Tibial nerve (tissue), 4 donors: ENCODE results near the gene RPRD1B.

Source experiments
- CTCF ChIP-seq, 5 experiments: fragments of 200-600 bp in 3 of 5; fragments of 450-650 bp in 2 of 5; sonication (generic) in 3 of 5; IDR thresholded peaks; one replicate each; pipeline ENCODE4 v1.5.1; 2016 to 2019; ENCODE audit warnings: antibody characterized with exemption in 5 of 5, mild to moderate bottlenecking in 3 of 5, moderate library complexity in 2 of 5
- EP300 ChIP-seq, 2 donors: sonication (generic); formaldehyde crosslinking; IDR thresholded peaks; one replicate each; pipeline ENCODE4 v1.6.1; 2017; ENCODE audit warnings: antibody characterized with exemption in 2 of 2, mild to moderate bottlenecking in 1 of 2
- POLR2A ChIP-seq, 2 donors: fragments of 450-650 bp; IDR thresholded peaks; one replicate each; pipeline ENCODE4 v1.6.1; 2017; ENCODE audit warnings: antibody characterized with exemption in 2 of 2, mild to moderate bottlenecking in 2 of 2, moderate library complexity in 2 of 2

GRCh38 chr20:38040276-38040675 lies 6.7 kb downstream of the RPRD1B start:
- TF ChIP-seq POLR2A (IDR thresholded peaks at IDR 0.05): no peak
- no peak for TF ChIP-seq CTCF (IDR thresholded peaks at IDR 0.05)
- no peak for TF ChIP-seq EP300 (IDR thresholded peaks at IDR 0.05)
